GM23248 (cell line): ENCODE results near the gene GASK1B. TPM values are rescaled to one million over a fixed set of nuclear protein-coding genes. Genes with fewer than 3 reads are reported as not detected.
A peak's percentile ranks its signal among the peaks of the same experiment; 100 is the strongest.

Source experiments
- DNase-seq: peaks from one replicate; pipeline ENCODE4 v3.0.0-alpha.2; 2015
- H2AFZ ChIP-seq: fragments of 200-600 bp; sonication (generic); 2 replicates; pipeline ENCODE4 v1.6.1; 2016; ENCODE audit warnings: antibody characterized with exemption
- H3F3A ChIP-seq: fragments of 200-600 bp; sonication (generic); 2 replicates; pipeline ENCODE4 v1.6.1; 2016; ENCODE audit warnings: mild to moderate bottlenecking, antibody characterized with exemption, mixed run types; ENCODE audit not compliant: insufficient read depth
- H3K27ac ChIP-seq: fragments of 200-600 bp; sonication (generic); 2 replicates; pipeline ENCODE4 v1.5.1; 2016; ENCODE audit warnings: mild to moderate bottlenecking
- H3K27me3 ChIP-seq: fragments of 200-600 bp; sonication (generic); replicated peaks from 2 replicates; pipeline ENCODE4 v1.6.1; 2016; ENCODE audit warnings: mild to moderate bottlenecking; ENCODE audit not compliant: insufficient read depth
- H3K36me3 ChIP-seq: fragments of 200-600 bp; sonication (generic); 2 replicates; pipeline ENCODE4 v1.6.1; 2016; ENCODE audit warnings: low read depth, mild to moderate bottlenecking
- H3K4me1 ChIP-seq: fragments of 200-600 bp; sonication (generic); 2 replicates; pipeline ENCODE4 v1.6.1; 2016; ENCODE audit warnings: mild to moderate bottlenecking; ENCODE audit not compliant: insufficient read depth
- H3K4me2 ChIP-seq: fragments of 200-600 bp; sonication (generic); one replicate; pipeline ENCODE4 v1.6.1; 2016; ENCODE audit warnings: mild to moderate bottlenecking; ENCODE audit not compliant: unreplicated experiment
- H3K4me3 ChIP-seq: fragments of 200-600 bp; sonication (generic); 2 replicates; pipeline ENCODE4 v1.5.1; 2016; ENCODE audit warnings: mild to moderate bottlenecking
- H3K79me2 ChIP-seq: fragments of 200-600 bp; sonication (generic); 2 replicates; pipeline ENCODE4 v1.6.1; 2016; ENCODE audit warnings: mild to moderate bottlenecking; ENCODE audit not compliant: insufficient read depth
- H3K9ac ChIP-seq: fragments of 200-600 bp; sonication (generic); 2 replicates; pipeline ENCODE4 v1.6.1; 2016; ENCODE audit warnings: mild to moderate bottlenecking
- H3K9me2 ChIP-seq: fragments of 200-600 bp; sonication (generic); 2 replicates; pipeline ENCODE4 v1.6.1; 2016; ENCODE audit warnings: mixed run types, mild to moderate bottlenecking, moderate library complexity; ENCODE audit not compliant: insufficient read depth
- H3K9me3 ChIP-seq: fragments of 200-600 bp; sonication (generic); one replicate; pipeline ENCODE4 v1.6.1; 2017; ENCODE audit warnings: low read depth
- H4K20me1 ChIP-seq: fragments of 200-600 bp; sonication (generic); 2 replicates; pipeline ENCODE4 v1.6.0; 2016; ENCODE audit not compliant: insufficient read depth
- EZH2 ChIP-seq: fragments of 200-600 bp; sonication (generic); IDR thresholded peaks from 2 replicates; pipeline ENCODE4 v1.6.1; 2018; ENCODE audit warnings: antibody characterized with exemption, mild to moderate bottlenecking; ENCODE audit not compliant: insufficient read depth, poor library complexity, severe bottlenecking
- EZH2phosphoT487 ChIP-seq: fragments of 200-600 bp; sonication (generic); IDR thresholded peaks from 2 replicates; pipeline ENCODE4 v1.6.1; 2018; ENCODE audit warnings: antibody characterized with exemption, moderate library complexity, mild to moderate bottlenecking, low read depth; ENCODE audit not compliant: insufficient read depth
- WGBS, 2 experiments: methylation state at CpG; one replicate each; pipeline ENCODE4 v1.1.6; 2015 to 2017; ENCODE audit warnings: low lambda C conversion rate in 2 of 2, low coverage in 1 of 2; ENCODE audit errors: missing lambda C conversion rate in 2 of 2; 5-methylcytosine and 5-hydroxymethylcytosine counted together
- in situ Hi-C: fragments of 300-500 bp; cut with MboI; formaldehyde crosslinking; loops from 2 replicates; pipeline ENCODE4 v1.15.0; 2020
- polyA plus RNA-seq: library from polyadenylated mRNA; unstranded; fragments of >200 nt; fragmentation: Nextera tagmentation; extraction: Ambion mirVana; gene quantifications from 2 replicates; pipeline ENCODE4 v1.2.1, GENCODE V29; 2016
- total RNA-seq: library from RNA; depleted of rRNA; stranded (reverse); fragments of >200 nt; shearing (Covaris generic); gene quantifications from 2 replicates; pipeline ENCODE4 v1.2.3, GENCODE V29; 2014

Gene GASK1B
- total and polyA plus RNA-seq, 2 experiments from 2014 or later, result 6.2 to 7.5 TPM

DNA sequence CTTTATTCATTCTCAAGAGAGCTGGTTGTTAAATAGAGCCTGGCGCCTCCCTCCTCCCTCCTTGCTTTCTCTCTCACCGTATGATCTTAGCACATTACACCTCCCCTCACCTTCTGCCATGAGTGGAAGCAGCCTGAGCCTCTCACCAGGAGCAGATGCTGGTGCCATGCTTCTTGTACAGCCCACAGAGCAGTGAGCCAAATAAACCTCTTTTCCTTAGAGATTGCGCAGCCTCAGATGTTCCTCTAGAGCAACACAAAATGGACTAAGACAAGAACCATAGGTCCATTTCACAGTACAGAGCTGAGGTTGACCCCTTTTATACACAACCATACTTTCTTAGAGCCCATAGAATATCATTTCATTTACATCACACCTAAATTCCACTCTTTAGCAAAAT is 27.4 kb upstream of the GASK1B start:
- WGBS, 2 experiments, result 75 to 79% methylated on average over 3 of the region's 3 CpGs
- H3K9me3 ChIP-seq, result no peaks in the 10 kb centered on the region
- H3K9ac ChIP-seq, result no peak overlapping the region
- in situ Hi-C loops, result no loop called here
- no peak overlapping the region for H3K4me2 ChIP-seq
- no peak overlapping the region for H2AFZ ChIP-seq
- no peak for DNase-seq
- no peaks in the 10 kb centered on the region for H3K4me1 ChIP-seq
- H3K27ac ChIP-seq, result no peak overlapping the region
- H3K79me2 ChIP-seq, result no peaks in the 10 kb centered on the region
- H3F3A ChIP-seq, result no peaks in the 10 kb centered on the region
- no peaks in the 10 kb centered on the region for H4K20me1 ChIP-seq
- no peak for TF ChIP-seq EZH2
- no peak for TF ChIP-seq EZH2phosphoT487
- H3K9me2 ChIP-seq, result no peaks in the 10 kb centered on the region
- no peak overlapping the region for H3K4me3 ChIP-seq
- H3K36me3 ChIP-seq, result no peaks in the 10 kb centered on the region
- H3K27me3 ChIP-seq, result no peaks in the 10 kb centered on the region; the same call in 1 of the 2 replicates

DNA sequence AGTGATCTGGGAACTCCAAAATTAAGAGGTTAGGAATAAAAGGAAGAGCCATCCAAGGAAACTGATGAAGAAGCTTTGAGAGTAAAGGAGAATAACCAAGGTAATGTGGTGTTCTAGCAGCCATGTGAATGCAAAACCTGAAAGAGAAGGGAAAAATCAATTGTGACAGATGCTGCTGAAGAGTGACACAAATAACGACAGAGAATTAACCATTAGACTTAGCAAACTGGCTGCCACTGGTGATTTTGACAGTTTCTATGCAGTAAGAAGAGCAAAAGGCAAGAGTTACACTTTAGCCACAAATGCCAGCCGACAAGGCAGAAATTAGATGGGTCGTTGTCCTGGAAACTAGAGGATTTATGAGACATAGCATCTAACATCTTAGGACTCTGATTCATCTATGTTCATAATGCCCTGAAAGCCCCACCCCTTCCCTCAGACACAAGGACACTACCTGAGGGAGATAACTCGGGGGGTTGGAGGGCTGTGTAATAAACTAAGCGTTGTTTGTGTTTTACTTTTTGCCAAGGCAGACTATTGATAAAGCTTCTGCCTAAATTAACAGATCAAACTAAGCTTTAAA is 24.5 kb upstream of the GASK1B start:
- Histone ChIP-seq H3K4me3 (no peak overlapping the region), H4K20me1 (no peaks in the 10 kb centered on the region), H3K27me3 (no peaks in the 10 kb centered on the region; the same call in 1 of the 2 replicates), H2AFZ (no peak overlapping the region), H3K4me2 (no peak overlapping the region), H3K9me2 (no peaks in the 10 kb centered on the region), H3K9me3 (no peaks in the 10 kb centered on the region), H3K36me3 (no peaks in the 10 kb centered on the region), H3K4me1 (no peaks in the 10 kb centered on the region), H3K27ac (no peak overlapping the region), H3F3A (no peaks in the 10 kb centered on the region), H3K79me2 (no peaks in the 10 kb centered on the region), H3K9ac (no peak overlapping the region)
- DNase-seq, result no peak
- no peak for TF ChIP-seq EZH2
- TF ChIP-seq EZH2phosphoT487, result no peak
- in situ Hi-C loops, result no loop called here
- whole genome bisulfite sequencing, 2 experiments, result 69 to 73% methylated on average over 5 of the region's 5 CpGs

DNA sequence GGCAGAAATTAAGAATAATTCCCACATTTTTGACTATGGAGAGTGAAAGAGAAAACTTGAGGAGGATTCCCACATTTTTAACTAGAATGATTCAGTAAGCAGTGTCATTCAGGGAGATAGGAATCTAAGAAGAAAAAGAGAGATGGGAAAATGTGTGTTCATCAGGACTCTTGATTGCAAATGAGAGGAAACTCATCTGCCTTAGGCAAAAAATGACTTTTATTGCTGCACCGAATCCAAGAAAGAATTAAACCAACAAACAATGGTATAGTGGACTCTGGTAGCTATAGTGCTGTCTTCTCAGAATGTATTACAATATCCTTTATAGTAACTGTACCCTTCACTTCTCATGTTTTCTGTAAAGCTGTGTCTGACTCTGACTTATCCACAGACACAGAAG is 22.5 kb upstream of the GASK1B start:
- in situ Hi-C loops, result no loop called here
- WGBS, 2 experiments, result 45 to 48% methylated on average over 1 of the region's 1 CpG
- H3K4me1 ChIP-seq, result no peaks in the 10 kb centered on the region
- no peak overlapping the region for H3K9ac ChIP-seq
- H3K4me3 ChIP-seq, result no peak overlapping the region
- H3K4me2 ChIP-seq, result no peak overlapping the region
- TF ChIP-seq EZH2, result no peak
- no peak for TF ChIP-seq EZH2phosphoT487
- no peaks in the 10 kb centered on the region for H3K9me3 ChIP-seq
- H3K36me3 ChIP-seq, result no peaks in the 10 kb centered on the region
- H3K27ac ChIP-seq, result no peak overlapping the region
- H2AFZ ChIP-seq, result no peak overlapping the region
- no peaks in the 10 kb centered on the region for H3K79me2 ChIP-seq
- H3F3A ChIP-seq, result no peaks in the 10 kb centered on the region
- no peaks in the 10 kb centered on the region for H4K20me1 ChIP-seq
- H3K9me2 ChIP-seq, result no peaks in the 10 kb centered on the region
- peak; percentile 15 for DNase-seq
- no peaks in the 10 kb centered on the region; the same call in 1 of the 2 replicates for H3K27me3 ChIP-seq

DNA sequence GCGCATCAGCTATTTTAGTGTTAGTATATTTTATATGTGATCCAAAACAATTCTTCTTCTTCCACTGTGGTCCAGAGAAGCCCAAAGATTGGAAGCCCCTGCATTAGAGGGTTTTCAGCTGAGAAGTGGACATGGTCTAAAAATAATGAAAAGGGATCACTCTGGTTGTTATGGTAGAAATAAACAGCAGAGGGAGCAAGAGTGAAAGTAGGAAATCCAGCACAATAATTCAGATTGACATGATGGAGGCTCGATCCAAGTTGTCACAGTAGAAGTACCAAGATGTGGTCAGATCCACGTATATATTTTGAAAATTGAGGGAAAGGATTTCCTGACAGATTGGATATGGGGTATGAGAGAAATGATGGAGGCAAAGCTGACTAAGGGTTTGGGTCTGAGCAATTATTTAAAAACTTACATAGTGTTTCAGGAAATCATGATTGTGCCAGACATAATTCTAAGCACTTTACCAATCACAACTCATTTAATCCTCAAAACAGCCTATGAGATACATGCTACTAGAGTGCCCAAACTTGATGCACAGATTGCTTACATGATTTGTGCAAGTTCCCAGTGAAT is 20.4 kb upstream of the GASK1B start:
- Histone ChIP-seq H3K79me2 (no peaks in the 10 kb centered on the region), H2AFZ (no peak overlapping the region; the same call in 1 of the 2 replicates), H3K27ac (no peak overlapping the region), H3K9me3 (no peaks in the 10 kb centered on the region), H3K4me3 (no peak overlapping the region), H3F3A (no peaks in the 10 kb centered on the region), H3K4me2 (no peak overlapping the region), H3K4me1 (no peaks in the 10 kb centered on the region), H3K9ac (no peak overlapping the region), H3K9me2 (no peaks in the 10 kb centered on the region), H3K36me3 (no peaks in the 10 kb centered on the region), H3K27me3 (no peaks in the 10 kb centered on the region; the same call in 1 of the 2 replicates), H4K20me1 (no peaks in the 10 kb centered on the region)
- 33 to 37% methylated on average over 3 of the region's 3 CpGs for WGBS, 2 experiments
- TF ChIP-seq EZH2phosphoT487 (no peak), EZH2 (no peak)
- DNase-seq, result peak; percentile 39
- in situ Hi-C loops, result no loop called here
